Liver (tissue), 9 donors: Measurements from ENCODE around the gene COX19. TPM values are rescaled to one million over a fixed set of nuclear protein-coding genes. Genes with fewer than 3 reads are reported as not detected.

ENCODE experiments used
- DNase-seq: peaks from one replicate; pipeline ENCODE4 v3.0.0-alpha.2; 2017; ENCODE audit warnings: low spot score
- H3K27ac ChIP-seq, 2 donors: one replicate each; pipeline ENCODE4 v1.7.0; 2013; ENCODE audit warnings: inconsistent platforms in 2 of 2, low read length in 2 of 2, control low read depth in 1 of 2, low read depth in 1 of 2, mild to moderate bottlenecking in 1 of 2
- H3K27me3 ChIP-seq, 4 donors: one replicate each; pipeline versions ENCODE4 v1.6.1 to v1.7.0; 2013; ENCODE audit warnings: low read length in 3 of 4, inconsistent platforms in 1 of 4, mild to moderate bottlenecking in 1 of 4, moderate library complexity in 1 of 4; ENCODE audit not compliant: control insufficient read depth in 4 of 4, insufficient read depth in 4 of 4
- H3K36me3 ChIP-seq, 4 donors: one replicate each; pipeline versions ENCODE4 v1.6.1 to v1.7.0; 2013; ENCODE audit warnings: low read length in 3 of 4, mild to moderate bottlenecking in 3 of 4, low read depth in 1 of 4, moderate library complexity in 1 of 4; ENCODE audit not compliant: control insufficient read depth in 4 of 4, insufficient read depth in 3 of 4
- H3K4me1 ChIP-seq, 4 donors: one replicate each; pipeline versions ENCODE4 v1.6.1 to v1.7.0; 2013; ENCODE audit warnings: low read length in 3 of 4, mild to moderate bottlenecking in 3 of 4, moderate library complexity in 1 of 4; ENCODE audit not compliant: control insufficient read depth in 4 of 4, insufficient read depth in 4 of 4
- H3K4me3 ChIP-seq, 3 donors: one replicate each; pipeline versions ENCODE4 v1.6.1 to v1.7.0; 2013; ENCODE audit warnings: low read length in 3 of 3, control low read depth in 1 of 3, low read depth in 1 of 3, mild to moderate bottlenecking in 1 of 3
- H3K9ac ChIP-seq, 2 donors: one replicate each; pipeline ENCODE4 v1.7.0; 2013; ENCODE audit warnings: low read length in 2 of 2, mild to moderate bottlenecking in 2 of 2, moderate library complexity in 2 of 2, control low read depth in 1 of 2, low read depth in 1 of 2
- H3K9me3 ChIP-seq, 4 donors: one replicate each; pipeline versions ENCODE4 v1.6.1 to v1.7.0; 2013; ENCODE audit warnings: low read length in 3 of 4; ENCODE audit not compliant: control insufficient read depth in 4 of 4
- EGR1 ChIP-seq, 2 donors: IDR thresholded peaks; 2 replicates each; pipeline ENCODE4 v1.6.1; 2016 to 2018; ENCODE audit warnings: antibody characterized with exemption in 2 of 2, low read depth in 2 of 2
- FOXA1 ChIP-seq: IDR thresholded peaks from 2 replicates; pipeline ENCODE4 v1.6.1; 2016; ENCODE audit warnings: antibody characterized with exemption
- FOXA2 ChIP-seq: IDR thresholded peaks from 2 replicates; pipeline ENCODE4 v1.6.1; 2016; ENCODE audit warnings: antibody characterized with exemption
- GABPA ChIP-seq, 2 donors: IDR thresholded peaks in 1 of 2; conservative IDR thresholded peaks in 1 of 2; 2 replicates each; pipeline ENCODE4 v1.6.1; 2016; ENCODE audit warnings: antibody characterized with exemption in 2 of 2, mild to moderate bottlenecking in 1 of 2, moderate library complexity in 1 of 2
- HNF4A ChIP-seq, 2 donors: conservative IDR thresholded peaks; 2 replicates each; pipeline ENCODE4 v1.6.1; 2016; ENCODE audit warnings: antibody characterized with exemption in 2 of 2, mild to moderate bottlenecking in 2 of 2
- HNF4G ChIP-seq: IDR thresholded peaks from 2 replicates; pipeline ENCODE4 v1.6.1; 2016; ENCODE audit warnings: antibody characterized with exemption
- JUND ChIP-seq, 2 donors: IDR thresholded peaks; 2 replicates each; pipeline ENCODE4 v1.6.1; 2016; ENCODE audit warnings: antibody characterized with exemption in 2 of 2
- NR2F2 ChIP-seq: IDR thresholded peaks from 2 replicates; pipeline ENCODE4 v1.6.1; 2016; ENCODE audit warnings: antibody characterized with exemption
- RAD21 ChIP-seq, 2 donors: IDR thresholded peaks; 2 replicates each; pipeline ENCODE4 v1.6.1; 2016; ENCODE audit warnings: antibody characterized with exemption in 2 of 2, mild to moderate bottlenecking in 2 of 2
- RXRA ChIP-seq, 2 donors: IDR thresholded peaks; 2 replicates each; pipeline ENCODE4 v1.6.1; 2017 to 2018; ENCODE audit warnings: antibody characterized with exemption in 2 of 2, mild to moderate bottlenecking in 1 of 2
- SP1 ChIP-seq: IDR thresholded peaks from 2 replicates; pipeline ENCODE4 v1.6.1; 2018; ENCODE audit warnings: antibody characterized with exemption, mild to moderate bottlenecking
- TAF1 ChIP-seq: conservative IDR thresholded peaks from 2 replicates; pipeline ENCODE4 v1.6.1; 2016; ENCODE audit warnings: antibody characterized with exemption, mild to moderate bottlenecking
- YY1 ChIP-seq: IDR thresholded peaks from 2 replicates; pipeline ENCODE4 v1.6.1; 2016; ENCODE audit warnings: antibody characterized with exemption, mild to moderate bottlenecking
- WGBS: extraction: QIAGEN DNeasy Blood & Tissue Kit; methylation state at CpG from one replicate; pipeline ENCODE4 v1.1.7; 2013; 5-methylcytosine and 5-hydroxymethylcytosine counted together
- polyA plus RNA-seq, 2 donors: library from polyadenylated mRNA; stranded (reverse) in 1 of 2; unstranded in 1 of 2; fragments of 200-250 nt in 1 of 2; fragments of >200 nt in 1 of 2; fragmentation: Nextera tagmentation in 1 of 2; extraction: Ambion mirVana in 1 of 2; gene quantifications; one replicate each; pipeline versions ENCODE4 v1.2.1 to v1.2.3, GENCODE V29; 2013 to 2015
- total RNA-seq, 2 donors: library from RNA; depleted of rRNA; stranded (reverse); fragments of >200 nt; gene quantifications; one replicate each; pipeline ENCODE4 v1.2.3, GENCODE V29; 2014
- TF ChIP-seq, protein P1 (sequence below): IDR thresholded peaks from 2 replicates; pipeline ENCODE4 v1.6.1; 2016; ENCODE audit warnings: antibody characterized with exemption
- TF ChIP-seq, protein P2 (sequence below): IDR thresholded peaks from 2 replicates; pipeline ENCODE4 v1.6.1; 2016; ENCODE audit warnings: antibody characterized with exemption
- TF ChIP-seq, protein P3 (sequence below): IDR thresholded peaks from 2 replicates; pipeline ENCODE4 v1.6.1; 2016; ENCODE audit warnings: antibody characterized with exemption
- TF ChIP-seq, protein P4 (sequence below): fragments of 150-350 bp; IDR thresholded peaks from 2 replicates; pipeline ENCODE4 v1.5.1; 2017; ENCODE audit warnings: improper control_type of control experiment, low read depth, low read length; ENCODE audit not compliant: missing input control
- TF ChIP-seq, protein P5 (sequence below): IDR thresholded peaks from 2 replicates; pipeline ENCODE4 v1.6.1; 2016; ENCODE audit warnings: antibody characterized with exemption, mild to moderate bottlenecking
- donor health status: healthy.
- donor health status: healthy.
- donor health status: healthy.
- donor health status: healthy.
- donor health status: healthy.

COX19 gene
- total and polyA plus RNA-seq, 4 donors = 2.2 to 9.8 (median 4.8) TPM

DNA sequence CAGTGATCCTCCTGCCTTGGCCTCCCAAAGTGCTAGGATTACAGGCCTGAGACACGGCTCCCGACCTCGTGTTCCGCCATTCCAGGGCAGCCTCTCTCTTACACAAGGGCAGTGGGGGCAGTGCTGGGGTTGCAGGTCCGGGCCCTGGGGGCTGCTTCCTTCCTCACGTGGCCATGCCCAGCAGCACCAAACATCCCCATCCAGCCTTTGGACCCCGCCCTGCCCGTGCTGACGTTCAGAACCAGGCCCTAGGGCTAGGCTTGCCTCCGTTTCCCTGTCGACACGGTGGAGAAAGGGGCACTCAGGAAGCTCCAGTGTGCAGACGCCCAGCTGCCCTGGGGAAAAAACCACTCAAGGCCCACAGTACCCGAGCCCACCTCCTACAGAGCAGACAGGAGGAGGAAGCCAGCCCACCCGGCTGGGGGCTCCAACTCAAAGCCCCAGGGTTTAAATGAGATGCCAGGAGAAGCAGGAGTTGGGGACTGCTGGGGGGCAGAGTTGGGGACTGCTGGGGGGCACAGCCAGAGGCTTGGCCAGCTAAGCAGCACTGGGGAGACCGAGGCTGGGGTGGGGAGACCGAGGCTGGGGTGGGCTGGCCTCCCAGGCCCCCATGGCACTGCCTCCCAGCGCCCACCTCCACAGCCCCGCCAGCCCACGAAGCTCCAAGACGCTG, 56.8 kb downstream of the COX19 start:
- TF ChIP-seq JUND (IDR thresholded peaks at IDR 0.05) = no peak
- TF ChIP-seq, protein P1, sequence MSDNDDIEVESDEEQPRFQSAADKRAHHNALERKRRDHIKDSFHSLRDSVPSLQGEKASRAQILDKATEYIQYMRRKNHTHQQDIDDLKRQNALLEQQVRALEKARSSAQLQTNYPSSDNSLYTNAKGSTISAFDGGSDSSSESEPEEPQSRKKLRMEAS = no peak
- TF ChIP-seq, protein P2, sequence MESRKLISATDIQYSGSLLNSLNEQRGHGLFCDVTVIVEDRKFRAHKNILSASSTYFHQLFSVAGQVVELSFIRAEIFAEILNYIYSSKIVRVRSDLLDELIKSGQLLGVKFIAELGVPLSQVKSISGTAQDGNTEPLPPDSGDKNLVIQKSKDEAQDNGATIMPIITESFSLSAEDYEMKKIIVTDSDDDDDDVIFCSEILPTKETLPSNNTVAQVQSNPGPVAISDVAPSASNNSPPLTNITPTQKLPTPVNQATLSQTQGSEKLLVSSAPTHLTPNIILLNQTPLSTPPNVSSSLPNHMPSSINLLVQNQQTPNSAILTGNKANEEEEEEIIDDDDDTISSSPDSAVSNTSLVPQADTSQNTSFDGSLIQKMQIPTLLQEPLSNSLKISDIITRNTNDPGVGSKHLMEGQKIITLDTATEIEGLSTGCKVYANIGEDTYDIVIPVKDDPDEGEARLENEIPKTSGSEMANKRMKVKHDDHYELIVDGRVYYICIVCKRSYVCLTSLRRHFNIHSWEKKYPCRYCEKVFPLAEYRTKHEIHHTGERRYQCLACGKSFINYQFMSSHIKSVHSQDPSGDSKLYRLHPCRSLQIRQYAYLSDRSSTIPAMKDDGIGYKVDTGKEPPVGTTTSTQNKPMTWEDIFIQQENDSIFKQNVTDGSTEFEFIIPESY = no peak
- no peak for TF ChIP-seq EGR1 (IDR thresholded peaks at IDR 0.05; ENCODE audit: low read depth in 2 of 2)
- TF ChIP-seq TAF1 = no peak
- TF ChIP-seq, protein P3, sequence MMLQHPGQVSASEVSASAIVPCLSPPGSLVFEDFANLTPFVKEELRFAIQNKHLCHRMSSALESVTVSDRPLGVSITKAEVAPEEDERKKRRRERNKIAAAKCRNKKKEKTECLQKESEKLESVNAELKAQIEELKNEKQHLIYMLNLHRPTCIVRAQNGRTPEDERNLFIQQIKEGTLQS = no peak
- no peak for TF ChIP-seq HNF4A (conservative IDR thresholded peaks at IDR 0.05)
- no peak for TF ChIP-seq HNF4G
- no peak for TF ChIP-seq RAD21 (IDR thresholded peaks at IDR 0.05)
- H3K4me3 ChIP-seq = no peak overlapping the region
- H3K27me3 ChIP-seq = no peaks in the 10 kb centered on the region
- H3K9ac ChIP-seq = no peak overlapping the region
- no peak overlapping the region for H3K27ac ChIP-seq
- WGBS = 86% methylated on average over 21 of the region's 21 CpGs
- no peaks in the 10 kb centered on the region for H3K36me3 ChIP-seq
- no peak for DNase-seq
- H3K9me3 ChIP-seq = no peaks in the 10 kb centered on the region
- peaks cover 0 to 6% (median 0%) of the 10 kb centered on the region in 4 donors for H3K4me1 ChIP-seq

DNA sequence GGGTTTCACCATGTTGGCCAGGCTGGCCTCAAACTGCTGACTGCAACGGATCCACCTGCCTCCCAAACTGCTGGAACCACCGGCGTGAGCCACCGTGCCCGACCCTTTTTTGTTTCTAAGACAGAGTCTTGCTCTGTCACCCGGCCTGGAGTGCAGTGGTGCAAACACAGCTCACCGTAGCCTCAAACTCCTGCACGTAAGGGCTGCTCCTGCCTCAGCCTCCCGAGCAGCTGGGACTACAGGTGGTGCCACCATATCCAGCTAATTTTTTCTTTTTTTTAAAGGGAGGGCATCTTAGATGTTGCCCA, 57.3 kb downstream of the COX19 start:
- H3K9me3 ChIP-seq = no peaks in the 10 kb centered on the region
- DNase-seq = no peak
- 85% methylated on average over 9 of the region's 9 CpGs for WGBS
- H3K4me1 ChIP-seq = peaks cover 0 to 3% (median 0%) of the 10 kb centered on the region in 4 donors
- TF ChIP-seq HNF4G (no peak), JUND (IDR thresholded peaks at IDR 0.05) (no peak), HNF4A (conservative IDR thresholded peaks at IDR 0.05) (no peak), TAF1 (no peak), RXRA (IDR thresholded peaks at IDR 0.05) (no peak), EGR1 (IDR thresholded peaks at IDR 0.05; ENCODE audit: low read depth in 2 of 2) (no peak), RAD21 (IDR thresholded peaks at IDR 0.05) (no peak), FOXA1 (no peak), YY1 (no peak), FOXA2 (no peak), GABPA (IDR thresholded peaks at IDR 0.05 in 1 of 2, conservative IDR thresholded peaks at IDR 0.05 in 1 of 2) (no peak), SP1 (no peak), NR2F2 (no peak)
- TF ChIP-seq, protein P4, sequence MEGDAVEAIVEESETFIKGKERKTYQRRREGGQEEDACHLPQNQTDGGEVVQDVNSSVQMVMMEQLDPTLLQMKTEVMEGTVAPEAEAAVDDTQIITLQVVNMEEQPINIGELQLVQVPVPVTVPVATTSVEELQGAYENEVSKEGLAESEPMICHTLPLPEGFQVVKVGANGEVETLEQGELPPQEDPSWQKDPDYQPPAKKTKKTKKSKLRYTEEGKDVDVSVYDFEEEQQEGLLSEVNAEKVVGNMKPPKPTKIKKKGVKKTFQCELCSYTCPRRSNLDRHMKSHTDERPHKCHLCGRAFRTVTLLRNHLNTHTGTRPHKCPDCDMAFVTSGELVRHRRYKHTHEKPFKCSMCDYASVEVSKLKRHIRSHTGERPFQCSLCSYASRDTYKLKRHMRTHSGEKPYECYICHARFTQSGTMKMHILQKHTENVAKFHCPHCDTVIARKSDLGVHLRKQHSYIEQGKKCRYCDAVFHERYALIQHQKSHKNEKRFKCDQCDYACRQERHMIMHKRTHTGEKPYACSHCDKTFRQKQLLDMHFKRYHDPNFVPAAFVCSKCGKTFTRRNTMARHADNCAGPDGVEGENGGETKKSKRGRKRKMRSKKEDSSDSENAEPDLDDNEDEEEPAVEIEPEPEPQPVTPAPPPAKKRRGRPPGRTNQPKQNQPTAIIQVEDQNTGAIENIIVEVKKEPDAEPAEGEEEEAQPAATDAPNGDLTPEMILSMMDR = no peak
- TF ChIP-seq, protein P5, sequence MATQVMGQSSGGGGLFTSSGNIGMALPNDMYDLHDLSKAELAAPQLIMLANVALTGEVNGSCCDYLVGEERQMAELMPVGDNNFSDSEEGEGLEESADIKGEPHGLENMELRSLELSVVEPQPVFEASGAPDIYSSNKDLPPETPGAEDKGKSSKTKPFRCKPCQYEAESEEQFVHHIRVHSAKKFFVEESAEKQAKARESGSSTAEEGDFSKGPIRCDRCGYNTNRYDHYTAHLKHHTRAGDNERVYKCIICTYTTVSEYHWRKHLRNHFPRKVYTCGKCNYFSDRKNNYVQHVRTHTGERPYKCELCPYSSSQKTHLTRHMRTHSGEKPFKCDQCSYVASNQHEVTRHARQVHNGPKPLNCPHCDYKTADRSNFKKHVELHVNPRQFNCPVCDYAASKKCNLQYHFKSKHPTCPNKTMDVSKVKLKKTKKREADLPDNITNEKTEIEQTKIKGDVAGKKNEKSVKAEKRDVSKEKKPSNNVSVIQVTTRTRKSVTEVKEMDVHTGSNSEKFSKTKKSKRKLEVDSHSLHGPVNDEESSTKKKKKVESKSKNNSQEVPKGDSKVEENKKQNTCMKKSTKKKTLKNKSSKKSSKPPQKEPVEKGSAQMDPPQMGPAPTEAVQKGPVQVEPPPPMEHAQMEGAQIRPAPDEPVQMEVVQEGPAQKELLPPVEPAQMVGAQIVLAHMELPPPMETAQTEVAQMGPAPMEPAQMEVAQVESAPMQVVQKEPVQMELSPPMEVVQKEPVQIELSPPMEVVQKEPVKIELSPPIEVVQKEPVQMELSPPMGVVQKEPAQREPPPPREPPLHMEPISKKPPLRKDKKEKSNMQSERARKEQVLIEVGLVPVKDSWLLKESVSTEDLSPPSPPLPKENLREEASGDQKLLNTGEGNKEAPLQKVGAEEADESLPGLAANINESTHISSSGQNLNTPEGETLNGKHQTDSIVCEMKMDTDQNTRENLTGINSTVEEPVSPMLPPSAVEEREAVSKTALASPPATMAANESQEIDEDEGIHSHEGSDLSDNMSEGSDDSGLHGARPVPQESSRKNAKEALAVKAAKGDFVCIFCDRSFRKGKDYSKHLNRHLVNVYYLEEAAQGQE = no peak
- TF ChIP-seq, protein P2 = no peak
- TF ChIP-seq, protein P1 = no peak
- TF ChIP-seq, protein P3 = no peak
- no peak overlapping the region for H3K9ac ChIP-seq
- H3K27me3 ChIP-seq = no peaks in the 10 kb centered on the region
- H3K27ac ChIP-seq = no peak overlapping the region
- no peak overlapping the region for H3K4me3 ChIP-seq
- H3K36me3 ChIP-seq = no peaks in the 10 kb centered on the region
